GM23338 (cell line): ENCODE measurements around the gene MRPL24. TPM values are rescaled to one million over a fixed set of nuclear protein-coding genes. Genes with fewer than 3 reads are reported as not detected.

Experiments
- ATAC-seq: fragments of 200-7000 bp; cut with Tn5 transposase; 3 replicates; pipeline ENCODE4 v1.9.1; 2020
- DNase-seq: peaks from one replicate; pipeline ENCODE4 v3.0.0-alpha.2; 2015; ENCODE audit warnings: low spot score
- H2AFZ ChIP-seq: fragments of 200-600 bp; sonication (generic); 2 replicates; pipeline ENCODE4 v1.8.0; 2016; ENCODE audit warnings: antibody characterized with exemption, mild to moderate bottlenecking, moderate library complexity
- H3F3A ChIP-seq: fragments of 200-600 bp; sonication (generic); replicated peaks from 2 replicates; pipeline ENCODE4 v1.8.0; 2017; ENCODE audit warnings: antibody characterized with exemption, mixed run types, low read depth
- H3K27ac ChIP-seq: fragments of 200-600 bp; sonication (generic); 2 replicates; pipeline ENCODE4 v1.6.1; 2016; ENCODE audit warnings: low read depth
- H3K27me3 ChIP-seq: fragments of 200-600 bp; sonication (generic); 2 replicates; pipeline ENCODE4 v1.8.0; 2016; ENCODE audit warnings: mild to moderate bottlenecking, mixed run types, moderate library complexity; ENCODE audit not compliant: insufficient read depth
- H3K36me3 ChIP-seq: fragments of 200-600 bp; sonication (generic); 2 replicates; pipeline ENCODE4 v1.8.0; 2016; ENCODE audit warnings: mild to moderate bottlenecking; ENCODE audit not compliant: insufficient read depth
- H3K4me1 ChIP-seq: fragments of 200-600 bp; sonication (generic); 2 replicates; pipeline ENCODE4 v1.8.0; 2016; ENCODE audit warnings: mild to moderate bottlenecking, moderate library complexity; ENCODE audit not compliant: insufficient read depth
- H3K4me2 ChIP-seq: fragments of 200-600 bp; sonication (generic); 2 replicates; pipeline ENCODE4 v1.7.1; 2017; ENCODE audit warnings: mixed run types
- H3K4me3 ChIP-seq: fragments of 200-600 bp; sonication (generic); 2 replicates; pipeline ENCODE4 v1.6.1; 2016; ENCODE audit warnings: mixed run types
- H3K79me2 ChIP-seq: fragments of 200-600 bp; sonication (generic); replicated peaks from 2 replicates; pipeline ENCODE4 v1.8.0; 2017; ENCODE audit warnings: mild to moderate bottlenecking; ENCODE audit not compliant: insufficient read depth
- H3K9me2 ChIP-seq: fragments of 200-600 bp; sonication (generic); 2 replicates; pipeline ENCODE4 v1.8.0; 2017; ENCODE audit not compliant: insufficient read depth
- H4K20me1 ChIP-seq: fragments of 200-600 bp; sonication (generic); replicated peaks from 2 replicates; pipeline ENCODE4 v1.8.0; 2017; ENCODE audit warnings: mild to moderate bottlenecking; ENCODE audit not compliant: insufficient read depth
- H3K27ac Mint-ChIP-seq: 2 replicates; pipeline ENCODE4 v1.8.0; 2020; ENCODE audit warnings: inconsistent platforms, mild to moderate bottlenecking, moderate library complexity, mixed read lengths
- H3K27me3 Mint-ChIP-seq: 3 replicates; pipeline ENCODE4 v1.8.0; 2022; ENCODE audit warnings: low read depth, mild to moderate bottlenecking, moderate library complexity, mixed read lengths, inconsistent platforms; ENCODE audit not compliant: insufficient read depth, poor library complexity
- H3K36me3 Mint-ChIP-seq: 3 replicates; pipeline ENCODE4 v1.8.0; 2021; ENCODE audit warnings: low read depth, mild to moderate bottlenecking, inconsistent platforms, moderate library complexity, mixed read lengths
- H3K4me1 Mint-ChIP-seq: 3 replicates; pipeline ENCODE4 v1.8.0; 2020; ENCODE audit warnings: mild to moderate bottlenecking, inconsistent platforms, mixed read lengths
- H3K4me3 Mint-ChIP-seq: 3 replicates; pipeline ENCODE4 v1.8.0; 2021; ENCODE audit warnings: moderate library complexity, mild to moderate bottlenecking, inconsistent platforms, mixed read lengths
- H3K9me3 Mint-ChIP-seq: 3 replicates; pipeline ENCODE4 v1.8.0; 2020; ENCODE audit warnings: moderate library complexity, mild to moderate bottlenecking, inconsistent platforms, mixed read lengths
- CREB1 ChIP-seq: fragments of 250-450 bp; sonication (Bioruptor Pico); IDR thresholded peaks from 2 replicates; pipeline ENCODE4 v1.5.0; 2020; ENCODE audit warnings: low read depth, mild to moderate bottlenecking, moderate library complexity
- EZH2 ChIP-seq: fragments of 200-600 bp; sonication (generic); IDR thresholded peaks from one replicate; pipeline ENCODE4 v1.8.0; 2017; ENCODE audit warnings: antibody characterized with exemption, mild to moderate bottlenecking, low read depth; ENCODE audit not compliant: unreplicated experiment
- EZH2phosphoT487 ChIP-seq: fragments of 200-600 bp; sonication (generic); IDR thresholded peaks from one replicate; pipeline ENCODE4 v1.8.1; 2018; ENCODE audit warnings: antibody characterized with exemption; ENCODE audit not compliant: unreplicated experiment
- JUNB ChIP-seq: IDR thresholded peaks from one replicate; pipeline ENCODE4 v1.6.1; 2016; ENCODE audit warnings: antibody characterized with exemption; ENCODE audit not compliant: unreplicated experiment
- NANOG ChIP-seq: IDR thresholded peaks from 2 replicates; pipeline ENCODE4 v1.6.1; 2016; ENCODE audit warnings: antibody characterized with exemption, borderline replicate concordance
- POLR2AphosphoS5 ChIP-seq: IDR thresholded peaks from 2 replicates; pipeline ENCODE4 v1.6.1; 2016; ENCODE audit warnings: antibody characterized with exemption, low read depth
- STAT1 ChIP-seq: IDR thresholded peaks from one replicate; pipeline ENCODE4 v1.6.1; 2016; ENCODE audit warnings: antibody characterized with exemption; ENCODE audit not compliant: unreplicated experiment
- ZNF114 ChIP-seq: fragments of 250-450 bp; sonication (Bioruptor Pico); IDR thresholded peaks from 2 replicates; pipeline ENCODE4 v1.5.0; 2020; ENCODE audit warnings: mild to moderate bottlenecking, moderate library complexity
- ZNF331 ChIP-seq: fragments of 250-450 bp; sonication (Bioruptor Pico); IDR thresholded peaks from 2 replicates; pipeline ENCODE4 v1.5.0; 2020; ENCODE audit warnings: low read depth, mild to moderate bottlenecking, moderate library complexity
- polyA plus RNA-seq: library from polyadenylated mRNA; unstranded; fragments of >200 nt; fragmentation: Nextera tagmentation; extraction: Ambion mirVana; gene quantifications from 2 replicates; pipeline ENCODE4 v1.2.1, GENCODE V29; 2016
- total RNA-seq: library from RNA; depleted of rRNA; stranded (reverse); fragments of >200 nt; shearing (Covaris generic); gene quantifications from 2 replicates; pipeline ENCODE4 v1.2.3, GENCODE V29; 2014
- TF ChIP-seq, protein P1 (sequence below), 2 experiments: fragments of 200-600 bp in 1 of 2; sonication (generic) in 1 of 2; conservative IDR thresholded peaks; 2 replicates each; pipeline versions ENCODE4 v1.5.1 to v1.6.1; 2016 to 2017; ENCODE audit warnings: antibody characterized with exemption in 2 of 2, low read depth in 2 of 2, mild to moderate bottlenecking in 2 of 2, moderate library complexity in 1 of 2
- TF ChIP-seq, protein P2 (sequence below): IDR thresholded peaks from 2 replicates; pipeline ENCODE4 v1.6.1; 2016; ENCODE audit warnings: antibody characterized with exemption
- TF ChIP-seq, protein P3 (sequence below): IDR thresholded peaks from one replicate; pipeline ENCODE4 v1.6.1; 2018; ENCODE audit warnings: antibody characterized with exemption; ENCODE audit not compliant: unreplicated experiment
- TF ChIP-seq, protein P4 (sequence below): fragments of 250-450 bp; sonication (Bioruptor Pico); IDR thresholded peaks from 2 replicates; pipeline ENCODE4 v1.5.0; 2020; ENCODE audit warnings: mild to moderate bottlenecking, moderate library complexity

The MRPL24 gene
- total and polyA plus RNA-seq, 2 experiments from 2014 or later = 18.8 to 45.7 TPM

DNA sequence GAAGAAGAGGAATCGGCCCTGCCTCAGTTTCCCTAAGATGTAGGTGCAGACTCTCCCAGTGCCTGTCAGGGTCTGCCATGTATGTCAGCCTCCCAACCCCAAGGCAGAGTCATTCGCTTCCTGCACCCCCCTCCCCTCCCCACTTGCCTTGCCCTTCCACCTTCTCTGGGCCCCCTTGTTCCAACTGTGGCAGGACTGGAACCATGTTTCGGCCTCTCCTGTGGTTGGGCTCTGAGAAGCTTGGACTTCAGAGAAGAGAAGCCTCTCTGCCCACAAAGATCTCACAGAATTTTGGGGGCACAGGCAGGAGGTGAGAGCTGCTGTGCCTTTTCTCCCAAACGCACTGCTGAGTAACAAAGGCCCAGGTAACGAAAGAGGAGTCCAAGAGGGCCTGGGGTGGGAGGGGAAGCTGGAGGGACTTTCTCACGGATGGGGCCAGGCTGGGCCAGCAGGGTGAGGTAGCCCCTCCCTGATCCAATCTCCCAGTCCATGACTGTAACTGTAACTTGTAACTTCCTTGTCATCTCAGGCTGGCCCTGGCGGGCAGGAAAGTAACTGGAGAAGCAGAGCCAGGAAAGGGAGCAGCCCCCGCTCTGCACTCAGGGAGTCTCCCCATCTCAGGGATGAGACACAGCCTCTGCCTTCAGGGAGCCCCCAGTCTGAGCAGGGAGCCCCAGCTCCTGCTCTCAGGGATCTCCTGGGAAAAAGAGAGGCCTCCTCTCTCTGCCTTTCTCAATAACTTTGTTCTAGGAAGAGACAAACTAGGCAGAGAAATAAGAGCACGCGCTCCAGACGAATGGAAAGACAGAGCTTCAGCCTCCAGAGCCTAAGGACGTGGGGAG is 46.8 kb downstream of the MRPL24 start:
- TF ChIP-seq ZNF331 (CRISPR knock-in tag) = no peak
- TF ChIP-seq, protein P1, sequence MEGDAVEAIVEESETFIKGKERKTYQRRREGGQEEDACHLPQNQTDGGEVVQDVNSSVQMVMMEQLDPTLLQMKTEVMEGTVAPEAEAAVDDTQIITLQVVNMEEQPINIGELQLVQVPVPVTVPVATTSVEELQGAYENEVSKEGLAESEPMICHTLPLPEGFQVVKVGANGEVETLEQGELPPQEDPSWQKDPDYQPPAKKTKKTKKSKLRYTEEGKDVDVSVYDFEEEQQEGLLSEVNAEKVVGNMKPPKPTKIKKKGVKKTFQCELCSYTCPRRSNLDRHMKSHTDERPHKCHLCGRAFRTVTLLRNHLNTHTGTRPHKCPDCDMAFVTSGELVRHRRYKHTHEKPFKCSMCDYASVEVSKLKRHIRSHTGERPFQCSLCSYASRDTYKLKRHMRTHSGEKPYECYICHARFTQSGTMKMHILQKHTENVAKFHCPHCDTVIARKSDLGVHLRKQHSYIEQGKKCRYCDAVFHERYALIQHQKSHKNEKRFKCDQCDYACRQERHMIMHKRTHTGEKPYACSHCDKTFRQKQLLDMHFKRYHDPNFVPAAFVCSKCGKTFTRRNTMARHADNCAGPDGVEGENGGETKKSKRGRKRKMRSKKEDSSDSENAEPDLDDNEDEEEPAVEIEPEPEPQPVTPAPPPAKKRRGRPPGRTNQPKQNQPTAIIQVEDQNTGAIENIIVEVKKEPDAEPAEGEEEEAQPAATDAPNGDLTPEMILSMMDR (conservative IDR thresholded peaks at IDR 0.05; ENCODE audit: low read depth in 2 of 2) = no peak
- TF ChIP-seq, protein P2, sequence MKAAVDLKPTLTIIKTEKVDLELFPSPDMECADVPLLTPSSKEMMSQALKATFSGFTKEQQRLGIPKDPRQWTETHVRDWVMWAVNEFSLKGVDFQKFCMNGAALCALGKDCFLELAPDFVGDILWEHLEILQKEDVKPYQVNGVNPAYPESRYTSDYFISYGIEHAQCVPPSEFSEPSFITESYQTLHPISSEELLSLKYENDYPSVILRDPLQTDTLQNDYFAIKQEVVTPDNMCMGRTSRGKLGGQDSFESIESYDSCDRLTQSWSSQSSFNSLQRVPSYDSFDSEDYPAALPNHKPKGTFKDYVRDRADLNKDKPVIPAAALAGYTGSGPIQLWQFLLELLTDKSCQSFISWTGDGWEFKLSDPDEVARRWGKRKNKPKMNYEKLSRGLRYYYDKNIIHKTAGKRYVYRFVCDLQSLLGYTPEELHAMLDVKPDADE = no peak
- no peak for TF ChIP-seq JUNB
- TF ChIP-seq CREB1 (CRISPR knock-in tag) = no peak
- TF ChIP-seq ZNF114 (CRISPR knock-in tag) = no peak
- TF ChIP-seq, protein P3, sequence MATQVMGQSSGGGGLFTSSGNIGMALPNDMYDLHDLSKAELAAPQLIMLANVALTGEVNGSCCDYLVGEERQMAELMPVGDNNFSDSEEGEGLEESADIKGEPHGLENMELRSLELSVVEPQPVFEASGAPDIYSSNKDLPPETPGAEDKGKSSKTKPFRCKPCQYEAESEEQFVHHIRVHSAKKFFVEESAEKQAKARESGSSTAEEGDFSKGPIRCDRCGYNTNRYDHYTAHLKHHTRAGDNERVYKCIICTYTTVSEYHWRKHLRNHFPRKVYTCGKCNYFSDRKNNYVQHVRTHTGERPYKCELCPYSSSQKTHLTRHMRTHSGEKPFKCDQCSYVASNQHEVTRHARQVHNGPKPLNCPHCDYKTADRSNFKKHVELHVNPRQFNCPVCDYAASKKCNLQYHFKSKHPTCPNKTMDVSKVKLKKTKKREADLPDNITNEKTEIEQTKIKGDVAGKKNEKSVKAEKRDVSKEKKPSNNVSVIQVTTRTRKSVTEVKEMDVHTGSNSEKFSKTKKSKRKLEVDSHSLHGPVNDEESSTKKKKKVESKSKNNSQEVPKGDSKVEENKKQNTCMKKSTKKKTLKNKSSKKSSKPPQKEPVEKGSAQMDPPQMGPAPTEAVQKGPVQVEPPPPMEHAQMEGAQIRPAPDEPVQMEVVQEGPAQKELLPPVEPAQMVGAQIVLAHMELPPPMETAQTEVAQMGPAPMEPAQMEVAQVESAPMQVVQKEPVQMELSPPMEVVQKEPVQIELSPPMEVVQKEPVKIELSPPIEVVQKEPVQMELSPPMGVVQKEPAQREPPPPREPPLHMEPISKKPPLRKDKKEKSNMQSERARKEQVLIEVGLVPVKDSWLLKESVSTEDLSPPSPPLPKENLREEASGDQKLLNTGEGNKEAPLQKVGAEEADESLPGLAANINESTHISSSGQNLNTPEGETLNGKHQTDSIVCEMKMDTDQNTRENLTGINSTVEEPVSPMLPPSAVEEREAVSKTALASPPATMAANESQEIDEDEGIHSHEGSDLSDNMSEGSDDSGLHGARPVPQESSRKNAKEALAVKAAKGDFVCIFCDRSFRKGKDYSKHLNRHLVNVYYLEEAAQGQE = no peak
- TF ChIP-seq STAT1 = no peak
- TF ChIP-seq EZH2 = no peak
- TF ChIP-seq EZH2phosphoT487 = no peak
- no peak for TF ChIP-seq NANOG
- TF ChIP-seq, protein P4, sequence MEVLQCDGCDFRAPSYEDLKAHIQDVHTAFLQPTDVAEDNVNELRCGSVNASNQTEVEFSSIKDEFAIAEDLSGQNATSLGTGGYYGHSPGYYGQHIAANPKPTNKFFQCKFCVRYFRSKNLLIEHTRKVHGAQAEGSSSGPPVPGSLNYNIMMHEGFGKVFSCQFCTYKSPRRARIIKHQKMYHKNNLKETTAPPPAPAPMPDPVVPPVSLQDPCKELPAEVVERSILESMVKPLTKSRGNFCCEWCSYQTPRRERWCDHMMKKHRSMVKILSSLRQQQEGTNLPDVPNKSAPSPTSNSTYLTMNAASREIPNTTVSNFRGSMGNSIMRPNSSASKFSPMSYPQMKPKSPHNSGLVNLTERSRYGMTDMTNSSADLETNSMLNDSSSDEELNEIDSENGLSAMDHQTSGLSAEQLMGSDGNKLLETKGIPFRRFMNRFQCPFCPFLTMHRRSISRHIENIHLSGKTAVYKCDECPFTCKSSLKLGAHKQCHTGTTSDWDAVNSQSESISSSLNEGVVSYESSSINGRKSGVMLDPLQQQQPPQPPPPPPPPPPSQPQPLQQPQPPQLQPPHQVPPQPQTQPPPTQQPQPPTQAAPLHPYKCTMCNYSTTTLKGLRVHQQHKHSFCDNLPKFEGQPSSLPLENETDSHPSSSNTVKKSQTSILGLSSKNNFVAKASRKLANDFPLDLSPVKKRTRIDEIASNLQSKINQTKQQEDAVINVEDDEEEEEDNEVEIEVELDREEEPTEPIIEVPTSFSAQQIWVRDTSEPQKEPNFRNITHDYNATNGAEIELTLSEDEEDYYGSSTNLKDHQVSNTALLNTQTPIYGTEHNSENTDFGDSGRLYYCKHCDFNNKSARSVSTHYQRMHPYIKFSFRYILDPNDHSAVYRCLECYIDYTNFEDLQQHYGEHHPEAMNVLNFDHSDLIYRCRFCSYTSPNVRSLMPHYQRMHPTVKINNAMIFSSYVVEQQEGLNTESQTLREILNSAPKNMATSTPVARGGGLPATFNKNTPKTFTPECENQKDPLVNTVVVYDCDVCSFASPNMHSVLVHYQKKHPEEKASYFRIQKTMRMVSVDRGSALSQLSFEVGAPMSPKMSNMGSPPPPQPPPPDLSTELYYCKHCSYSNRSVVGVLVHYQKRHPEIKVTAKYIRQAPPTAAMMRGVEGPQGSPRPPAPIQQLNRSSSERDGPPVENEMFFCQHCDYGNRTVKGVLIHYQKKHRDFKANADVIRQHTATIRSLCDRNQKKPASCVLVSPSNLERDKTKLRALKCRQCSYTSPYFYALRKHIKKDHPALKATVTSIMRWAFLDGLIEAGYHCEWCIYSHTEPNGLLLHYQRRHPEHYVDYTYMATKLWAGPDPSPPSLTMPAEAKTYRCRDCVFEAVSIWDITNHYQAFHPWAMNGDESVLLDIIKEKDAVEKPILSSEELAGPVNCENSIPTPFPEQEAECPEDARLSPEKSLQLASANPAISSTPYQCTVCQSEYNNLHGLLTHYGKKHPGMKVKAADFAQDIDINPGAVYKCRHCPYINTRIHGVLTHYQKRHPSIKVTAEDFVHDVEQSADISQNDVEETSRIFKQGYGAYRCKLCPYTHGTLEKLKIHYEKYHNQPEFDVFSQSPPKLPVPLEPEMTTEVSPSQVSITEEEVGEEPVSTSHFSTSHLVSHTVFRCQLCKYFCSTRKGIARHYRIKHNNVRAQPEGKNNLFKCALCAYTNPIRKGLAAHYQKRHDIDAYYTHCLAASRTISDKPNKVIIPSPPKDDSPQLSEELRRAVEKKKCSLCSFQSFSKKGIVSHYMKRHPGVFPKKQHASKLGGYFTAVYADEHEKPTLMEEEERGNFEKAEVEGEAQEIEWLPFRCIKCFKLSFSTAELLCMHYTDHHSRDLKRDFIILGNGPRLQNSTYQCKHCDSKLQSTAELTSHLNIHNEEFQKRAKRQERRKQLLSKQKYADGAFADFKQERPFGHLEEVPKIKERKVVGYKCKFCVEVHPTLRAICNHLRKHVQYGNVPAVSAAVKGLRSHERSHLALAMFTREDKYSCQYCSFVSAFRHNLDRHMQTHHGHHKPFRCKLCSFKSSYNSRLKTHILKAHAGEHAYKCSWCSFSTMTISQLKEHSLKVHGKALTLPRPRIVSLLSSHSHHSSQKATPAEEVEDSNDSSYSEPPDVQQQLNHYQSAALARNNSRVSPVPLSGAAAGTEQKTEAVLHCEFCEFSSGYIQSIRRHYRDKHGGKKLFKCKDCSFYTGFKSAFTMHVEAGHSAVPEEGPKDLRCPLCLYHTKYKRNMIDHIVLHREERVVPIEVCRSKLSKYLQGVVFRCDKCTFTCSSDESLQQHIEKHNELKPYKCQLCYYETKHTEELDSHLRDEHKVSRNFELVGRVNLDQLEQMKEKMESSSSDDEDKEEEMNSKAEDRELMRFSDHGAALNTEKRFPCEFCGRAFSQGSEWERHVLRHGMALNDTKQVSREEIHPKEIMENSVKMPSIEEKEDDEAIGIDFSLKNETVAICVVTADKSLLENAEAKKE (CRISPR knock-in tag) = no peak
- TF ChIP-seq POLR2AphosphoS5 = no peak
- ATAC-seq (peak; percentile 1), DNase-seq (peak; percentile 66)
- Histone ChIP-seq H3K27me3 (peaks cover 22% of the 10 kb centered on the region), H3K4me1 (peaks cover 53% of the 10 kb centered on the region), H4K20me1 (no peaks in the 10 kb centered on the region), H3F3A (peaks cover 36% of the 10 kb centered on the region), H3K9me2 (no peaks in the 10 kb centered on the region), H3K36me3 (no peaks in the 10 kb centered on the region; the same call in 1 of the 2 replicates), H3K4me3 (peak overlapping the region; percentile 51), H3K4me2 (peak overlapping the region; percentile 81), H3K79me2 (no peaks in the 10 kb centered on the region), H2AFZ (peak overlapping the region; percentile 78), H3K27ac (peak overlapping the region; percentile 97)
- Mint-ChIP-seq H3K4me1 (peaks cover 61% of the 10 kb centered on the region), H3K9me3 (no peaks in the 10 kb centered on the region; the same call in 2 of the 3 replicates), H3K36me3 (peaks cover 16% of the 10 kb centered on the region), H3K27ac (peak overlapping the region; percentile 43), H3K4me3 (peak overlapping the region; percentile 55; the same call in 2 of the 3 replicates), H3K27me3 (peaks cover 22% of the 10 kb centered on the region)
